NCI-H2171 treated with DMSO at 0.1 percent for 48 hours (cell line): ENCODE measurements around the gene DNAJB6.
"Not testable (repeated sequence)": the region's sequence is repeated elsewhere in the genome, so short reads cannot be mapped to it uniquely, and the experiment has no call there.

Source experiments
- DNase-seq: peaks from one replicate; lab custom pipeline; 2025; lab: John Stamatoyannopoulos, UW

DNAJB6 gene

DNA sequence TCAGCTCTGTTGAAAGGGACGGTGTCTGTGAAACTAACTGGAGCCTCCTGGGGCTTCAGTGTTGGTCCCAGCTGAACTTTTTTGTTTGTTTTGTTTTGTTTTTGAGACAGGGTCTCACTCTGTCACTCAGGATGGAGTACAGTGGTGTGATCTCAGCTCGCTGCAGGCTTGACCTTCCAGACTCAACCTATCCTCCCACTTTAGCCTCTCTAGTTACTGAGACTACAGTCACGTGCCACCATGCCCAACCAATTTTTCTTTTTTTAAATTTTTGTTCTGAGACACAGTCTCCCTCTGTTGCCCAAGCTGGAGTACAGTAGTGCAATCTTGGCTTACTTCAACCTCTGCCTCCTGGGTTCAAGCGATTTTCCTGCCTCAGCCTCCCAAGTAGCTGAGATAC, 13.4 kb upstream of the DNAJB6 start:
- DNase-seq = no peak

DNA sequence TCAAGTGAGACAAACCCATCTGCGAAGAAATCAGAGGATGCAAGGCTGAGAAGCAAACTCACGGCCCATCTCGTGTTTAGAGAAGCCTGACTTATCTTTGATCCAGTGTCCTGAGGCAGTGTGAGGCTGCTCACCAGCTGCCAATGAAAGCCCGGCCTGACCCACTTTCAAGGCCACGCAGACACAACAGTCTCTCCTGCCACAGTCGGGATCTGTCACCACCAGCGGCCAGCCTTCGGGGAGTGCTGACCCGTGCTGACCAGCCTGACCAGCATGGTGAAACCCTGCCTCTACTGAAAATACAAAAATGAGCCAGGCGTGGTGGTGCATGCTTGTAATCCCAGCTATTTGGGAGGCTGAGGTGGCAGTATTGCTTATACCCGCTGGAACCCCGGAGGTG, 7.4 kb upstream of the DNAJB6 start:
- no peak for DNase-seq

DNA sequence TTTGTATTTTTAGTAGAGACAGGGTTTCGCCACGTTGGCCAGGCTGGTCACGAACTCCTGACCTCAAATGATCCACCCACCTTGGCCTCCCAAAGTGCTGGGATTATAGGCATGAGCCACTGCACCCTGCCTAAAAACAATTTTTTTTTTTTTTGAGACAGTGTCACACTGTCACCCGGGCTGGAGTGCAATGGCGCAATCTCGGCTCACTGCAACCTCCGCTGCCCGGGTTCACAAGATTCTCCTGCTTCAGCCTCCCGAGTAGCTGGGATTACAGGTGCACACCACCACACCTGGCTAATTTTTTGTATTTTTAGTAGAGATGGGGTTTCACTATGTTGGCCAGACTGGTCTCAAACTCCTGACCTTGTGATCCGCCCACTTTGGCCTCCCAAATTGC, 6.2 kb upstream of the DNAJB6 start:
- not testable (repeated sequence) for DNase-seq

- DNase-seq = not testable (repeated sequence)
These were observed 5.8 kb upstream of the DNAJB6 start for GRCh38 chr7:157331049-157331448.

GRCh38 chr7:157335236-157335635, 1.6 kb upstream of the DNAJB6 start:
- no peak for DNase-seq

- no peak for DNase-seq
These were observed 817 bp upstream of the DNAJB6 start for GRCh38 chr7:157335991-157336382.

- no peak for DNase-seq
These were observed 729 bp downstream of the DNAJB6 start for GRCh38 chr7:157337316-157338149.

DNA sequence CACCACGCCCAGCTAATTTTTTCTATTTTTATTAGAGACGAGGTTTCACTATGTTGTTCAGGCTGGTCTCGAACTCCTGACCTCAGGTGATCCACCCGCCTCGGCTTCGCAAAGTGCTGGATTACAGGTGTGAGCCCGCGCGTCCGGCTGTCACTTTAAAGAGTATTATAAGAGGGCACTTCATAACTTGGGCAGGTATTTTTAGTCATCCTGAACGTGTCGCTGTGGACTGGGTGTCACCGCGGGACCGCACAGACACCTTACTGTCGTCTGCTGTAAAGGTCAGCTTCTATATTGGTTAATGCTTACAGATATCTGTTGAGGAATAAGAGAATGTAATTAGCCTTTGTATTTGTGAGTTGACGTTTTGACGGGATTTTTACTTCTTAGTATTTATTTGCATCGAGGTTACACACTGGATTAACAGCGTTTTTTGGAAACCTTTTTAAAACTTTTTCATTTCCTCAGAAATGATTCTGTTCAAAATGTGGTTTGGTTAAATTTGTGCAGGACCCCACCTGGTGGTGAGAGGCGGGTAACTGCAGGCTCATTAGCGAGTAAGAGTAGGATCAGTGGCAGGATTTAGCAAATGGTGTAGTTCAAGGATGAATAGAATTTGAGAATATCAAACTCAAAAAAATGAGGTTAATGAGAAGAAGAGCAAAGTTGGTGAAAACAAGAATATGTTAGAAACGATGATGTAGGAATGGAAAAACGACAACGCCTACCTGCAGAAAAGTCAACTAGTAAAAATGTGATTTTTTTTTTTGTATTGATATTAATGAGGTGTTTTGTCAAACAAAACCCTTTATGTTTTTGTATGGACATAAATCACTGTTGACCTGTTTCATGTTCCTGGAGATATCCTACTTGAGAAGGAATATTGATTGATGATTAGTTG, 3.2 kb downstream of the DNAJB6 start:
- peak; percentile 40 for DNase-seq

GRCh38 chr7:157347217-157347904, 10.6 kb downstream of the DNAJB6 start:
- no peak for DNase-seq

DNA sequence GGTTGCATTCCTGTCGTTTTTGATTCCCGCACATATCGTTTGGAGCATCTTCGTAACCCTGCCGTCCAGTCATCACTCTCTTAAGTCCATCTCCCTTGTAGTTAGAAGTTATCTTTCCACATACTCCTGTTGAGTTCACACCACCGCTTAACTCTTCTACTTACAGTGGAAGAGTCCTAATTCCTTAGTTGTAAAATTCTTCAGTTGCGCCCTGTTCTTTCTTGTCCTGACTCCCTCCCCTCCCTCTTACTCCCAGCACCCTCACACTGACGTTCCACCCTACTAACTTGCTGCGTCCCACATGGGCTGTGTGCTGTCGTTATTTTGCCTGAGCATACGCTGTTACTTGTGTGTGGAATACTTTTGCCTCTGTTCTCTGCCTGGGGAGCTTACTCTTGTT, 11.7 kb downstream of the DNAJB6 start:
- no peak for DNase-seq

DNA sequence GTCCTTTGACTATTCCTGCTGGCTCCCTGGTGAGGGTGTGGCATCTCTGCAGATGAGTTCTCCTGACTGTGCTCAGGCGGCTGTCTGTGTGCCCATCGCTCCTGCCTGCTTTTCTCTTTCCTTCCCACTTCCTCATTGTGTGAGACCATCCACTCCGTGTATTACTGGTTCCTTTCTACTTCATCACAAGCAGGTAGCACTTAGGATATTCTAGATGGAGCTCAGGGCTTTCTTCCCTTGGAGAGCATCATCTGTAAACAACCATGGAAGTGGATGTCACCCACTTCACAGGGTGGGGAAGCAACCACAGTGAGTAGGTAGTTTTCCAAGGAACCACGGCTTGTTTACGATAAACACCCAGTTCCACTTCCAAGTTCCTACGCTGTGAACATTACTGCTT, 15.7 kb downstream of the DNAJB6 start:
- no peak for DNase-seq

GRCh38 chr7:157355784-157356511, 19.1 kb downstream of the DNAJB6 start:
- peak; percentile 50 for DNase-seq

- no peak for DNase-seq
These were observed 20.6 kb downstream of the DNAJB6 start for GRCh38 chr7:157357129-157358040.

DNA sequence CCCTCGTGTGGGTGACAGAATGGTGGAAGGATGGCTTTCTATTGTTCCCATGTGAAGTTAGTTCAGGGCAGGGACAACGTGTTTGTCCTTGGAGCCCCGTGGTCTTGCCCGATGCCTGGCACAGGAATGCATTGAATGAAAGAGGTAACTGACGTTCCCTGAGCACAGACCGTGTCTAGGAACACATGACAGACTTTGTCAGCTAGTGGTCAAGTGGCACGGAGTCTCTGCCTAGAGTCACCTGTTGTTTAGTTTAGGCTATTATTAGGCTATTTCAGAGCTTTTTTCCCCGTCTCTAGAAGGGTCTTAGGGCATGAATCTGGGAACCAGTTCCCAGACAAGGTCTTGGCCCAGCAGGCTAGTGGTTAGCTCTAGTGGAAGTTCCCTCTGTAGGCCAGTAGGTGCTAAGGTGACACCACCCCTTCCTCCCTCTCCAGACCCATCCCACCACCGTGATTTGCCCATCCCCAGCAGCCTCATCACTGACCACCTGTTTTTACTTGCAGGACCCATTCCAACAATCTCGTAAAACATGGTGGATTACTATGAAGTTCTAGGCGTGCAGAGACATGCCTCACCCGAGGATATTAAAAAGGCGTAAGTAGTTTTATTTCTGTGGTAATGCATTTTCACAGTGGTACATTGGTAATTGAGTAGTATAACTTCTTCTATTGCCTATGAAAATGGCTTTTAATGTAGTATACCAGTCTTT, 21.4 kb downstream of the DNAJB6 start:
- DNase-seq = no peak

DNA sequence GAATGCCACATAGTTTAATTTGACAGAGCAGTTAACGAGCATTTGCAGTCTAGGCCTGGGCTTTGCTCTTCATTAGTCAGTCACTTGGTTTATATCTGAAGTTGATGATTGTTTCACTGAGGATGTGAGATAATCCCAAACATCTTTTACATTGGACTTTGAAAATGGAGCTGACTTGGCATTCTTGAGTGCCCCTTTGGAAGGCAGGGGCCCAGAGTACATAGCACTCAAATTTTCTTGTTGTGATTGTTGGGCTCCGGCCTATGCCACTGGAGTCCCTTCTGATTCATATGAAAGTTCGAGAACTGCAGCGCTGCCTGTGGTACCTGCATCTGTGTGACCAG, 21.9 kb downstream of the DNAJB6 start:
- DNase-seq = no peak

GRCh38 chr7:157359581-157359980, 22.8 kb downstream of the DNAJB6 start:
- no peak for DNase-seq

DNA sequence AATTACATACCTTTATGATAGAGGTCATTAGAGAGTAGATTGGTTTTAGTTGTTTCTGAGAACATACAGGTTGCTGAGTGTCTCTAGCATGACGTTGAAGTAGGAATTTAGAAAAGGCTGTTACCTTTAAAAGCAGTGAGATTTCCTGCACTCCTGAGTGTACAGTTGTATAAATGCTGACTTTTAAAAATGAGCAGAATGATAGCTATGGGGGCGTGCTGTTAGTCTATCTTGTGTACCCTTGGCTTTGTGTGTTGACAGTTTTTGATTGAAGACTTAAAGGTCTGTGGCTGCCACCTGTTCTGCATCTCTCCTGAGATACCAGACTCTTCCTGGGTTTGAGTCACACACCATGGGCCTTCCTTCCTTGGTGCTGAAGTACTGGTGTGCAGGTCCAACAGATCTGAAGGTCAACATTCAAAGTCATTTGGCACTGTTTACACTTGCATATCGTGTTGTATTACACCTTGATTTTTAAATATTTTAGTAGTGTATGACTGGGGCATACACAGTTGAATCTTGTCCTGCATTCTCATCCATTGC, 23.8 kb downstream of the DNAJB6 start:
- DNase-seq = no peak

DNA sequence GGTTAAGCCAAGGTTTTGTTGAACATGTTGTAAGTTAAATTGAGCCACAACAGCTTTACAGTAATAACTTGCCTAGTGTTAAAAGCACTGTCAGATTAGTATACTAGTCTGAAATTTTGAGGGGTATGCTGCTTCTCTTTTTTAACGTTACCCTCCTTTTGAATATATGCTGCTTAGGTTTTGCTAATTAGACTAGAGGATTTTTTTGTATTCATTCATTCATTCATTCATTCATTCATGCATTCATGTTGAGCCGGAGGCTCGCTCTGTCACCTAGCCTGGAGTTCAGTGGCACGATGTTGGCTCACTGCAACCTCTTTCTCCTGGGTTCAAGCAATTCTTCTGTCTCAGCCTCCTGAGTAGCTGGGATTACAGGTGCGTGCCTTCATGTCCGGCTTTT, 24.7 kb downstream of the DNAJB6 start:
- DNase-seq = no peak

- no peak for DNase-seq
These were observed 25.9 kb downstream of the DNAJB6 start for GRCh38 chr7:157362729-157363128.

DNA sequence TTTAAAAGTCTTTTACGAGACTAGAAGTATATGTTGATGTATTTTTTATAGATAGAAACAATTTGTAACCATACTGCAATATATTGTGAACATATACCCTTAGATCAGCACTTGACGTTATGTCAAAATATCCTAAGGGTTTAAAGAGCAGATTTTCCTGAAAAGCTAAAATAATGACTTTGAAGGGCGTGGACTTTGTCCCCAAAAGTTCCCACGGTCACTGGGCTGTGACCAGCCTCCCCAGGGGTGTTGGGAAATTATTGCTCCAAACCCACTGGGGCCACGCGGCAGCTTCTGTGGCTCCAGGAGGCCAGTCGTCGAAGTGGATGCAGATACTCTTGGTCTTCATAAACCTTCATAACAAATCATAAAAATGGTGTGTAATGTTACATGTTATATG, 29.9 kb downstream of the DNAJB6 start:
- DNase-seq = no peak
